ENCODE results near the gene MX1. TPM values are rescaled to one million over a fixed set of nuclear protein-coding genes. Genes with fewer than 3 reads are reported as not detected.

Gene MX1
- total RNA-seq, 2 donors from 2014 or later, result 58.6 to 75.9 TPM

DNA sequence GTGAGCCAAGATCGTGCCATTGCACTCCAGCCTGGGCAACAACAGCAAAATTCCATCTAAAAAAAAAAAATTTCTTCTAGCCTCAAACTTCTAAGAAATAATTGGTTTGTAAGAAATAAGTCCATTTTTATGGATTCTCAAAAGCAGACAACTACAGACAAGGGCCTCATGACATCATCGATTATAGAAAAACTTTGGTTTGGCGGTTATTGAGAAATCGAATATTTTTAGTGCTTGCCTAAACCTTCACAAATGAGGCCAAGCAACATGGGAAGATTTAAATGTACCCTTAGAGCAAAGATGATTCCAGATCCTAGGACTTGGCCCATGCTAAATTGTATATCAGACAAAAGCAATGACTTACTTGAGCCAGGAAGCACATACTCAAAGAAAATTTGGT, 27.8 kb upstream of the MX1 start:
- Mint-ChIP-seq H3K27me3 (no peaks in the 10 kb centered on the region), H3K4me1 (peaks cover 17% of the 10 kb centered on the region), H3K4me3 (no peak overlapping the region), H3K27ac (peak overlapping the region; percentile 49), H3K36me3 (ENCODE audit: low read depth) (peaks cover 29% of the 10 kb centered on the region)
- H3K9me3 ChIP-seq (ENCODE audit: control insufficient read depth, low read length, poor library complexity, severe bottlenecking), result no peaks in the 10 kb centered on the region
- ATAC-seq, result no peak
- no peak for DNase-seq

GRCh38 chr21:41398831-41399230, 27.2 kb upstream of the MX1 start:
- H3K4me3 Mint-ChIP-seq, result no peak overlapping the region
- H3K36me3 Mint-ChIP-seq (ENCODE audit: low read depth), result peaks cover 23% of the 10 kb centered on the region

GRCh38 chr21:41399246-41399800, 26.7 kb upstream of the MX1 start:
- Mint-ChIP-seq H3K4me1 (peaks cover 9% of the 10 kb centered on the region), H3K27ac (no peak overlapping the region), H3K36me3 (ENCODE audit: low read depth) (peaks cover 22% of the 10 kb centered on the region), H3K4me3 (no peak overlapping the region), H3K27me3 (no peaks in the 10 kb centered on the region)
- no peaks in the 10 kb centered on the region for H3K9me3 ChIP-seq (ENCODE audit: control insufficient read depth, low read length, poor library complexity, severe bottlenecking)
- DNase-seq, result no peak
- no peak for ATAC-seq

More at GRCh38 chr21:41398831-41399230, 27.2 kb upstream of the MX1 start:
- no peak overlapping the region for H3K27ac Mint-ChIP-seq
- no peaks in the 10 kb centered on the region for H3K27me3 Mint-ChIP-seq
- no peaks in the 10 kb centered on the region for H3K9me3 ChIP-seq (ENCODE audit: control insufficient read depth, low read length, poor library complexity, severe bottlenecking)
- ATAC-seq (no peak), DNase-seq (no peak)
- H3K4me1 Mint-ChIP-seq, result peaks cover 11% of the 10 kb centered on the region

GRCh38 chr21:41402231-41402630, 23.8 kb upstream of the MX1 start:
- peaks cover 19% of the 10 kb centered on the region for H3K36me3 Mint-ChIP-seq (ENCODE audit: low read depth)
- ATAC-seq (no peak), DNase-seq (no peak)
- no peak overlapping the region for H3K27ac Mint-ChIP-seq
- no peaks in the 10 kb centered on the region for H3K27me3 Mint-ChIP-seq
- H3K4me1 Mint-ChIP-seq, result no peaks in the 10 kb centered on the region
- H3K4me3 Mint-ChIP-seq, result no peak overlapping the region
- H3K9me3 ChIP-seq (ENCODE audit: control insufficient read depth, low read length, poor library complexity, severe bottlenecking), result no peaks in the 10 kb centered on the region

DNA sequence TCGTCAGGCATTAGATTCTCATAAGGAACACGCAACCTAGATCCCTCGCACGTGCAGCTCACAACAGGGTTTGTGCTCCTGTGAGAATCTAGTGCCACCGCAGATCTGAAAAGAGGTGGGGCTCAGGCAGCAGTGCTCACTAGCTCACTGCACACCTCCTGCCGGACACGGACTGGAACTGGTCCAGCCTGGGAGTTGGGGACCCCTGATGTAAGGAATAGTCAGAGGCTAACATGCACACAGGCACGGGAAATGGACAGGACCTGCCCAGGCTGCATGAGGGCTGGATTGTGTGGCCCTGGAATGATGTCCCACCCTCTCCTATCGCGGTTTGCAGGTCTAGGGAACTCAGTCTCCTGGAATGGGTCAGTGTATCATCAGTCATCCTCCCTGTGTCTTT, 23.2 kb upstream of the MX1 start:
- no peak for ATAC-seq
- no peak for DNase-seq
- Mint-ChIP-seq H3K27me3 (no peaks in the 10 kb centered on the region), H3K4me3 (no peak overlapping the region), H3K27ac (no peak overlapping the region), H3K4me1 (no peaks in the 10 kb centered on the region), H3K36me3 (ENCODE audit: low read depth) (peaks cover 17% of the 10 kb centered on the region)
- no peaks in the 10 kb centered on the region for H3K9me3 ChIP-seq (ENCODE audit: control insufficient read depth, low read length, poor library complexity, severe bottlenecking)

GRCh38 chr21:41403331-41403730, 22.7 kb upstream of the MX1 start:
- Mint-ChIP-seq H3K27ac (no peak overlapping the region), H3K27me3 (no peaks in the 10 kb centered on the region), H3K36me3 (ENCODE audit: low read depth) (peaks cover 22% of the 10 kb centered on the region), H3K4me1 (no peaks in the 10 kb centered on the region), H3K4me3 (no peak overlapping the region)
- ATAC-seq, result no peak
- no peaks in the 10 kb centered on the region for H3K9me3 ChIP-seq (ENCODE audit: control insufficient read depth, low read length, poor library complexity, severe bottlenecking)
- no peak for DNase-seq

GRCh38 chr21:41403966-41404365, 22.1 kb upstream of the MX1 start:
- H3K9me3 ChIP-seq (ENCODE audit: control insufficient read depth, low read length, poor library complexity, severe bottlenecking), result no peaks in the 10 kb centered on the region
- DNase-seq (no peak), ATAC-seq (no peak)
- H3K27ac Mint-ChIP-seq, result no peak overlapping the region
- H3K4me1 Mint-ChIP-seq, result no peaks in the 10 kb centered on the region
- peaks cover 27% of the 10 kb centered on the region for H3K36me3 Mint-ChIP-seq (ENCODE audit: low read depth)
- no peaks in the 10 kb centered on the region for H3K27me3 Mint-ChIP-seq
- no peak overlapping the region for H3K4me3 Mint-ChIP-seq

- H3K27ac Mint-ChIP-seq, result no peak overlapping the region
- ATAC-seq, result no peak
- peaks cover 28% of the 10 kb centered on the region for H3K36me3 Mint-ChIP-seq (ENCODE audit: low read depth)
- H3K9me3 ChIP-seq (ENCODE audit: control insufficient read depth, low read length, poor library complexity, severe bottlenecking), result no peaks in the 10 kb centered on the region
- no peaks in the 10 kb centered on the region for H3K27me3 Mint-ChIP-seq
- H3K4me3 Mint-ChIP-seq, result no peak overlapping the region
- DNase-seq, result no peak
- H3K4me1 Mint-ChIP-seq, result no peaks in the 10 kb centered on the region
Measured at GRCh38 chr21:41405321-41405720, 20.7 kb upstream of the MX1 start.

DNA sequence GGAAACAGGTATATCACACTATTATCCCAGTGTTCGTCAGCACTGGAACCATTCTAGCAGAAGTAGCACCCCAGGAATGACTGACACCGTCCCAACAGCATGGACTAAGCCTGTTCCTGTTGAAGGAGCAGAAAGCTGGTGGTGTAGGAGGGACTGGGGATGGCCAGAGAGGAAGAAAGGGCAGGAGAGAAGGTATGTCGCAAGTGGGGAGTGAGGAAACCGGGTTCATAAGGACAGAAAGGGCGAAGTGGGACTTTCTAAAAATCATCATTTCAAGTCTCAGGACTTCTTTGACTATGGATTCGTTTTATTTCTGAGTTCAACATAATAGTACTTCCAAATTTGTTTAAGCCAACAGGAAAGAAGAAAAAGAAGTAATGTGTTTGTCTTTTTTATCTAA, 19.7 kb upstream of the MX1 start:
- H3K36me3 Mint-ChIP-seq (ENCODE audit: low read depth), result peaks cover 20% of the 10 kb centered on the region
- no peaks in the 10 kb centered on the region for H3K27me3 Mint-ChIP-seq
- no peak overlapping the region for H3K4me3 Mint-ChIP-seq
- ATAC-seq (no peak), DNase-seq (no peak)
- H3K4me1 Mint-ChIP-seq, result no peaks in the 10 kb centered on the region
- H3K27ac Mint-ChIP-seq, result no peak overlapping the region
- no peaks in the 10 kb centered on the region for H3K9me3 ChIP-seq (ENCODE audit: control insufficient read depth, low read length, poor library complexity, severe bottlenecking)

- Mint-ChIP-seq H3K4me1 (no peaks in the 10 kb centered on the region), H3K27ac (no peak overlapping the region), H3K4me3 (no peak overlapping the region), H3K27me3 (no peaks in the 10 kb centered on the region), H3K36me3 (ENCODE audit: low read depth) (peaks cover 20% of the 10 kb centered on the region)
- no peak for ATAC-seq
- no peaks in the 10 kb centered on the region for H3K9me3 ChIP-seq (ENCODE audit: control insufficient read depth, low read length, poor library complexity, severe bottlenecking)
- DNase-seq, result no peak
Measured at GRCh38 chr21:41407541-41408460, 18.2 kb upstream of the MX1 start.

DNA sequence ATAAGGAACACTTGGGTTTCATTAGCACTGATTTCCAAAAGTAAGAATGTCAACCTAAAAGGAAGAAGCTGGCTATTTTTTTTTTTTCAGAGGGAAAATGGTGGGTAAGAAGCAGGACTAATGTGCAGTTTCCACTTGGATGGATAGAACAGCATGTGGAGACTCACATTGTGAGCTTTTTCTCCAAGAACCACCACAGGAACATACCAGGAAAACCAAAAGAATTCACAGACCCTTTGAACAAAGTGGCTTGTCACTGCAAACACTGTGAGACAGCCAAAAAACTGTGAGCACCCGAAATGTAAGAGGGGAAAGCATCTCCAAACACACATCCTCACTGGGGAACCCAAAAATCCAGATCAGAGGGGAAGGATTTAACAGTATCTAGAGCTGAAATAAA, 15.7 kb upstream of the MX1 start:
- Mint-ChIP-seq H3K4me3 (no peak overlapping the region), H3K27ac (no peak overlapping the region)
- no peak for ATAC-seq

DNA sequence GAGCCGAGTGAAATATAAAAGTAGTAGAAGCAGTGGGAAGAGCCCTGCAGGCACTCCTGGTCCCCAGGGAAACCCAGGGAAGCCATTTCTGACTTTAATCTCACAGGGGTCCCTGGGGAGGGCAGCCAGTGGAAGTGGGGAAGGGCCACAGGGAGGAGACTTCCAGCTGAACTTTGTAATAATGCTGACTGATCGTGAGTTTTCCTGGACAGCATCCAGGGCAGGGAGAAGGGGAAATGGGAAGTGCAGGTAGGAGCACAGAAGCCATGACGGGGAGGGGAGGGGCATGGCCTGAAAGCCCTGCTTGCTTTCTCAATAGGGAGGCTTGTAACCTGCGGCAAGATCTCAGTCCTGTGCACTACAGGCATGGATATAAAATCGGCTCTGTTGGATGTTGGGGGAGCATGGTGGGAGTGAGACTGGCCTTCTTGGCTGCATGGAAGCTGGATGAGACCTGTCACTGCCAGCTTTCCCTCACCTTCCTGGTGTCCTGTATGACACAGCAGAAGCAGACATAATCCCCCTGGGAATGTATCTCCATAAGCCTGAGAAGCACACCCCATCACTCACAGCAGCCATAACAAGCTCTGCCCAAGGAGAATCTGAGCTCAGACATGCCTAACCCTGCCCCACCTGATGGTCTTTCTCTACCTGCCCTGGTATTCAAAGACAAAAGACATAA, 15.1 kb upstream of the MX1 start:
- Mint-ChIP-seq H3K27ac (no peak overlapping the region), H3K4me1 (no peaks in the 10 kb centered on the region), H3K4me3 (no peak overlapping the region), H3K27me3 (no peaks in the 10 kb centered on the region), H3K36me3 (ENCODE audit: low read depth) (peaks cover 17% of the 10 kb centered on the region)
- H3K9me3 ChIP-seq (ENCODE audit: control insufficient read depth, low read length, poor library complexity, severe bottlenecking), result no peaks in the 10 kb centered on the region
- no peak for DNase-seq
- no peak for ATAC-seq

More for the DNA sequence above, 15.7 kb upstream of the MX1 start:
- no peaks in the 10 kb centered on the region for H3K9me3 ChIP-seq (ENCODE audit: control insufficient read depth, low read length, poor library complexity, severe bottlenecking)
- Mint-ChIP-seq H3K4me1 (no peaks in the 10 kb centered on the region), H3K27me3 (no peaks in the 10 kb centered on the region), H3K36me3 (ENCODE audit: low read depth) (peaks cover 17% of the 10 kb centered on the region)
- no peak for DNase-seq

- Mint-ChIP-seq H3K4me1 (no peaks in the 10 kb centered on the region), H3K27ac (no peak overlapping the region), H3K36me3 (ENCODE audit: low read depth) (peaks cover 13% of the 10 kb centered on the region), H3K4me3 (no peak overlapping the region), H3K27me3 (no peaks in the 10 kb centered on the region)
- ATAC-seq (peak; percentile 56), DNase-seq (no peak)
- no peaks in the 10 kb centered on the region for H3K9me3 ChIP-seq (ENCODE audit: control insufficient read depth, low read length, poor library complexity, severe bottlenecking)
Measured at GRCh38 chr21:41411449-41412089, 14.5 kb upstream of the MX1 start.

Measured in T-helper 17 cell (primary cell).